Stimulated activated CD4-positive, alpha-beta T cell treated with anti-CD3 and anti-CD28 coated beads, Interleukin-1b, Interleukin-23, amount 100 ng/mL, for 24 hours (primary cell): ENCODE results near the gene NME1.

Experiments
- DNase-seq, 4 experiments: peaks; one replicate each; pipeline ENCODE4 v3.0.0-alpha.2; 2020; ENCODE audit warnings: low read depth in 4 of 4, low spot score in 1 of 4

NME1 gene

GRCh38 chr17:51188271-51188833 lies 35.0 kb downstream of the NME1 start:
- DNase-seq = no peak

DNA sequence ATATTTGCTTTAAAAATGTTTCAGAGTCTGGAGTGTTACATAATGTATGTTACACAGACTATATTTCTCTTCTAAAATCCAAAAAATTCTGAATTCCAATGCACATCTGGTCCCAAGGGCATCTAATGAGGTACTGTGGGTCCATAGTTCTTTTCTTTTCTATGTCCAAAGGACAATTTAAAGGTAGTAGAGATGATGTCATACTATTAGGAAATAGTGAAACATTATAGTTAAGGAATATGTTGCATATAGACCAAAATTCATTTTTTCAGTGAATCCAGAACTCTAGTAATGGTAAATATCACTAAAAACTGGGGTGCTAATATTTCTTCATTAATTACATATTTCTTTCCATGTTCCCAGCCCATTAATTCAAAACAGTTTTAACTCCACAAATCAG lies 35.8 kb downstream of the NME1 start:
- no peak for DNase-seq

DNA sequence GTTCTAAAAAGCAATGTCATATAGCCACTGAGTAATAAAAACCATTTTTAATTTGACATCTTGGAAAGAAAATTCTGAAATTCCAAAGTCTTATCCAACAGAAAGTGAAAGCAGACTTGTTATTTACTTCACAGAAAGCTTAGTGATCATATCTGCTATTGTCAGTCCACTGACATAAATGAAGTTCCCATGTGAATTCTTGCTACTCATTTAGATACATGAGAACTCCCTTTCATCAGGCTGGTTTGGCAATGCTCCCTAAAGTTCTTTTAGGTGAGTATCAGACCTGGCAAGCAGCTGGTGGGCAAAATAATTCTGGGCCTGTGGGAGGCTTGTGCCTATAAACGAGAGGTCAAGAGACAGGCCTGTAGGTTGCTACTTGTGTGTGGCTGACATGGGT lies 36.3 kb downstream of the NME1 start:
- no peak for DNase-seq

GRCh38 chr17:51191895-51192294 lies 38.5 kb downstream of the NME1 start:
- no peak for DNase-seq

DNA sequence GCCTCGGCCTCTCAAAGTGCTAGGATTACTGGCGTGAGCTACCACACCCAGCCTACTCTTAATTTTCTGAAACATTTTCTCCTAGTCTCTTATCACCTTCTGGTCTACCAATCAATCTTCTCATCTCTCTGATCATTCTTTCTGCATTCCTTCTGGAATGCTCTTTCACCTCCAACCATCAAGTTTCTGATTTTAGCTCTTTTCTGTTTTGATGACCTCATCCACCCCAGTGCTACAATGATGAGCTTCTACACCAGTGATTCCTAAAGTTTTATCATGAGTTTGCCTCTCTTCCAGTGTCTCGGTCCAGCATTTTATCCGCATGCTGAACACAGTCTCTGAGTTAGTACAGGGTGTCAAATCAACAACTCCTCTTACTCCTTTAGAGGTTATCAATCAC lies 44.4 kb downstream of the NME1 start:
- no peak for DNase-seq

DNA sequence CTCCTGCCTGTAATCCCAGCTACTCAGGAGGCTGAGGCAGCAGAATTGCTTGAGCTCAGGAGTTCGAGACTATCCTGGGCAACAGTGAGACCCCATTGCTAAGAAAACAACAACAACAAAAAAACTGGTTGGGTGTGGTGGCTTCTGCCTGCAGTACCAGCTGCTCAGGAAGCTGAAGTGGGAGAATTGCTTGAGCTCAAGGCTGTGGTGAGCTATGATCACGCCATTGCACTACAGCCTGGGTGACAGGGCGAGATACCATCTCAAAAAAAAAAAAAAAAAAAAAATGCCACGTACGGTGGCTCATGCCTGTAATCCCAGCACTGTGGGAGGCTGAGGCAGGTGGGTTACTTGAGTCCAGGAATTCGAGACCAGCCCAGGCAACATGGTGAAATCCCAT lies 46.9 kb downstream of the NME1 start:
- no peak for DNase-seq

DNA sequence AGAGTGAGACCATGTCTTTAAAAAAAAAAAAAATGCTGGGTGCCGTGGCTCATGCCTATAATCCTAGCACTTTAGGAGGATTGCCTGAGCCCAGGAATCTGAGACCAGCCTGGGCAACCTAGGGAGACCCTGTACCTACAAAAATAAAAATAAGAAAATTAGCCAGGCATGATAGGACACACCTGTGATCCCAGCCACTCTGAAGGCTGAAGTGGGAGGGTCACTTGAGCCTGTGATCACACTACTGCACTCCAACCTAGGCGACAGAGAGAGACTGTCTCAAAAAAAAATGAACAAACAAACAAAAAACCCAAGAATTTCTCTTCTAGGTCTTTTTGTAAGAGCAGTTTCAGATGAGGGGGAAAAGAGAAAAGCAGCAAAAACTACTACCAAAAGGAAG lies 47.5 kb downstream of the NME1 start:
- DNase-seq = no peak

GRCh38 chr17:51203838-51204237 lies 50.5 kb downstream of the NME1 start:
- DNase-seq = no peak
